ENCODE data around the gene TAGLN3. TPM values are rescaled to one million over a fixed set of nuclear protein-coding genes. Genes with fewer than 3 reads are reported as not detected.

The TAGLN3 gene
- total and polyA plus RNA-seq, 2 of the 13 experiments (the other 11 are each of a cell fraction or from before 2014, with no cell fraction given) = 0.51 to 0.91 TPM

GRCh38 chr3:111967651-111968274 lies 31.0 kb upstream of the TAGLN3 start:
- Histone ChIP-seq H3K9me3 (ENCODE audit: low read length) (no peaks in the 10 kb centered on the region), H3K4me3 (replicated peaks in 1 of 3; ENCODE audit: insufficient read depth in 1 of 3, low read depth in 2 of 3, low read length in 3 of 3) (no peak overlapping the region), H3K4me2 (ENCODE audit: low read depth, low read length) (0 out of 2 replicates have a peak overlapping the region, but pooled peaks have one; percentile 15), H2AFZ (ENCODE audit: low read length) (no peak overlapping the region), H3K36me3 (replicated peaks in 1 of 2; ENCODE audit: control insufficient read depth in 1 of 2, insufficient read depth in 2 of 2, low read length in 2 of 2) (peaks cover 4 to 5% of the 10 kb centered on the region in 2 experiments; a peak in 3 of 5 replicates), H3K27ac (ENCODE audit: extremely low read length, insufficient read depth, low read length) (no peak overlapping the region), H3K4me1 (ENCODE audit: insufficient read depth, low read length) (peaks cover 10% of the 10 kb centered on the region), H3K9ac (ENCODE audit: insufficient read depth, low read depth, low read length) (no peak overlapping the region), H4K20me1 (ENCODE audit: insufficient read depth, low read length) (no peaks in the 10 kb centered on the region), H3K27me3 (ENCODE audit: control insufficient read depth in 1 of 2, insufficient read depth in 2 of 2, low read length in 2 of 2) (no peaks in the 10 kb centered on the region), H3K79me2 (ENCODE audit: insufficient read depth, low read length) (no peaks in the 10 kb centered on the region)
- ATAC-seq (peak; percentile 95), DNase-seq (ENCODE audit: low spot score) (peak; percentile 66), FAIRE-seq (peak; percentile 79)
- 15% methylated on average over 8 of the region's 8 CpGs for WGBS (ENCODE audit: low lambda C conversion rate)
- POLR2A ChIA-PET = interaction anchor here (2.0 kb wide), 1 partner anchor 11 kb away, joined by 8 read pairs; the partner anchor contains the start of gene ABHD10
- in situ Hi-C loops (cut with HindIII; ENCODE audit: extremely low pct_ligation_motif_present, low pct_unique_long_range_greater_than_20kb) (no loop called here), intact Hi-C loops (cut with micrococcal nuclease; ENCODE audit: unreplicated experiment) (loop anchor here (1.0 kb wide), 4 partner anchors 72 to 298 kb away; no protein-coding TSS in a partner anchor)
- BruUV-seq (replicated peaks) = no TSS peak
- CTCF ChIA-PET (ENCODE audit: low intra/inter-chr PET ratio, low total read pairs) = interaction anchor here (1.6 to 6.1 kb wide), 3 partner anchors 73 to 298 kb away, joined by 6 to 79 read pairs (median 9); no protein-coding TSS in a partner anchor
- TF ChIP-seq KLF16 (CRISPR knock-in tag; IDR thresholded peaks at IDR 0.05) (peak in 1 of 2 experiments; percentile 14; a peak in 1 of 4 replicates), MYNN (CRISPR knock-in tag; IDR thresholded peaks at IDR 0.05; ENCODE audit: low read depth) (no peak), ZNF614 (CRISPR knock-in tag; IDR thresholded peaks at IDR 0.05; ENCODE audit: borderline replicate concordance) (no peak), U2AF2 (IDR thresholded peaks at IDR 0.05; ENCODE audit: low read depth, low read length) (no peak), CSRNP2 (CRISPR knock-in tag; conservative IDR thresholded peaks at IDR 0.05; ENCODE audit: low read depth) (no peak), ELF3 (CRISPR knock-in tag; IDR thresholded peaks at IDR 0.05) (peak; percentile 76), SPEN (CRISPR knock-in tag; IDR thresholded peaks at IDR 0.05; ENCODE audit: low read depth) (no peak), ZNF609 (CRISPR knock-in tag; IDR thresholded peaks at IDR 0.05; ENCODE audit: borderline replicate concordance) (no peak), DDIT3 (CRISPR knock-in tag; IDR thresholded peaks at IDR 0.05) (no peak), EED (CRISPR knock-in tag; IDR thresholded peaks at IDR 0.05) (no peak), ZBTB38 (CRISPR knock-in tag; IDR thresholded peaks at IDR 0.05) (no peak), ZKSCAN5 (CRISPR knock-in tag; IDR thresholded peaks at IDR 0.05) (no peak)
